ENCODE data around the gene PTTG1. TPM values are rescaled to one million over a fixed set of nuclear protein-coding genes. Genes with fewer than 3 reads are reported as not detected.
A peak's percentile ranks its signal among the peaks of the same experiment; 100 is the strongest.

PTTG1 gene
- total RNA-seq, 2 experiments from 2014 or later, result 15.1 to 17.6 TPM

- Mint-ChIP-seq H3K36me3 (ENCODE audit: low read depth) (peaks cover 42% of the 10 kb centered on the region), H3K4me1 (ENCODE audit: low read depth) (peaks cover 85% of the 10 kb centered on the region), H3K9me3 (no peaks in the 10 kb centered on the region), H3K27ac (peak within 1 kb of the TSS; percentile 92), H3K4me3 (peak within 1 kb of the TSS; percentile 98), H3K27me3 (no peaks in the 10 kb centered on the region)
- no peaks in the 10 kb centered on the region for H3K27me3 ChIP-seq (ENCODE audit: control insufficient read depth in 1 of 2, insufficient read depth in 2 of 2, low read length in 2 of 2)
- no peaks in the 10 kb centered on the region for H3K9me3 ChIP-seq (ENCODE audit: control insufficient read depth in 1 of 2, insufficient read depth in 1 of 2, low read length in 2 of 2)
- TF ChIP-seq CTCF (IDR thresholded peaks at IDR 0.05), result no peak
- ChIA-PET POLR2A (interaction anchor here (0.6 to 3.7 kb wide), 17 partner anchors 12 to 409 kb away, joined by 3 to 32 read pairs (median 4); partner anchors contain the start of genes FAM200C, PWWP2A and TTC1), CTCF (interaction anchor here (0.6 to 8.2 kb wide), 6 partner anchors 17 to 431 kb away, joined by 3 to 114 read pairs (median 3); no protein-coding TSS in a partner anchor)
- ATAC-seq (ENCODE audit: poor library complexity) (peak; percentile 79), DNase-seq (peak; percentile 86 to 96 (median 90))
- intact Hi-C loops (cut with DNase I, micrococcal nuclease), result loop anchor here (2.0 to 10.0 kb wide), 4 partner anchors 16 to 1154 kb away; partner anchors contain the start of genes PWWP2A (in 1 of the 2), TTC1 (in 1 of the 2) and UBLCP1 (in 1 of the 2)
- peak within 1 kb of the TSS; percentile 94 for H3K4me3 ChIP-seq (ENCODE audit: low read length)
- peaks cover 16% of the 10 kb centered on the region for H3K36me3 ChIP-seq (ENCODE audit: insufficient read depth, low read length)
- H3K27ac ChIP-seq (ENCODE audit: low read depth in 1 of 2, low read length in 2 of 2), result peak within 1 kb of the TSS; percentile 88 to 91
- H3K4me1 ChIP-seq (ENCODE audit: insufficient read depth, low read length), result peaks cover 33% of the 10 kb centered on the region
Measured at GRCh38 chr5:160418561-160419457, 2.8 kb upstream of the PTTG1 start, which contains the start of gene SLU7. SLU7 (minus strand) TSS chr5:160419081; CDS start chr5:160415294, 3,787 bp downstream.

- Mint-ChIP-seq H3K27me3 (no peaks in the 10 kb centered on the region), H3K9me3 (no peaks in the 10 kb centered on the region), H3K36me3 (ENCODE audit: low read depth) (peaks cover 40% of the 10 kb centered on the region), H3K27ac (peak overlapping the region; percentile 92), H3K4me3 (peak overlapping the region; percentile 98), H3K4me1 (ENCODE audit: low read depth) (peaks cover 93% of the 10 kb centered on the region)
- ATAC-seq (ENCODE audit: poor library complexity) (no peak), DNase-seq (peak in 1 of 14 experiments; percentile 56)
- TF ChIP-seq CTCF (IDR thresholded peaks at IDR 0.05), result no peak
- intact Hi-C loops (cut with DNase I, micrococcal nuclease), result loop anchor here (2.0 to 10.0 kb wide), 7 partner anchors 17 to 1155 kb away; partner anchors contain the start of genes PWWP2A (in 1 of the 2), TTC1 (in 1 of the 2) and UBLCP1 (in 1 of the 2)
- Histone ChIP-seq H3K27me3 (ENCODE audit: control insufficient read depth in 1 of 2, insufficient read depth in 2 of 2, low read length in 2 of 2) (no peaks in the 10 kb centered on the region), H3K4me3 (ENCODE audit: low read length) (peak overlapping the region; percentile 94), H3K36me3 (ENCODE audit: insufficient read depth, low read length) (peaks cover 8% of the 10 kb centered on the region), H3K9me3 (ENCODE audit: control insufficient read depth in 1 of 2, insufficient read depth in 1 of 2, low read length in 2 of 2) (no peaks in the 10 kb centered on the region), H3K4me1 (ENCODE audit: insufficient read depth, low read length) (peaks cover 33% of the 10 kb centered on the region), H3K27ac (ENCODE audit: low read depth in 1 of 2, low read length in 2 of 2) (peak overlapping the region; percentile 88 to 91)
- POLR2A ChIA-PET, result interaction anchor here (0.6 to 3.7 kb wide), 11 partner anchors 11 to 410 kb away, joined by 3 to 32 read pairs (median 4); partner anchors contain the start of genes FAM200C, PWWP2A and TTC1
- CTCF ChIA-PET, result interaction anchor here (1.0 to 8.2 kb wide), 5 partner anchors 18 to 432 kb away, joined by 3 to 114 read pairs (median 3); no protein-coding TSS in a partner anchor
Measured at GRCh38 chr5:160419458-160420330, 2.0 kb upstream of the PTTG1 start.

GRCh38 chr5:160420331-160420610 is 1.4 kb upstream of the PTTG1 start:
- H3K9me3 ChIP-seq (ENCODE audit: control insufficient read depth in 1 of 2, insufficient read depth in 1 of 2, low read length in 2 of 2), result no peaks in the 10 kb centered on the region
- no peaks in the 10 kb centered on the region for H3K9me3 Mint-ChIP-seq
- intact Hi-C loops (cut with DNase I, micrococcal nuclease), result loop anchor here (5.0 kb wide), 3 partner anchors 47 to 298 kb away; no protein-coding TSS in a partner anchor
- no peak overlapping the region for H3K27ac ChIP-seq (ENCODE audit: low read depth in 1 of 2, low read length in 2 of 2)
- H3K4me1 ChIP-seq (ENCODE audit: insufficient read depth, low read length), result peaks cover 35% of the 10 kb centered on the region
- TF ChIP-seq CTCF (IDR thresholded peaks at IDR 0.05), result no peak
- peaks cover 34% of the 10 kb centered on the region for H3K36me3 Mint-ChIP-seq (ENCODE audit: low read depth)
- ATAC-seq (ENCODE audit: poor library complexity) (no peak), DNase-seq (no peak)
- H3K27me3 Mint-ChIP-seq, result no peaks in the 10 kb centered on the region
- no peak overlapping the region for H3K4me3 ChIP-seq (ENCODE audit: low read length)
- CTCF ChIA-PET, result interaction anchor here (8.2 kb wide), 1 partner anchor 18 kb away, joined by 114 read pairs; no protein-coding TSS in a partner anchor
- H3K27ac Mint-ChIP-seq, result peak overlapping the region; percentile 92
- peak overlapping the region; percentile 98 for H3K4me3 Mint-ChIP-seq
- H3K4me1 Mint-ChIP-seq (ENCODE audit: low read depth), result peaks cover 95% of the 10 kb centered on the region
- peaks cover 3% of the 10 kb centered on the region for H3K36me3 ChIP-seq (ENCODE audit: insufficient read depth, low read length)
- H3K27me3 ChIP-seq (ENCODE audit: control insufficient read depth in 1 of 2, insufficient read depth in 2 of 2, low read length in 2 of 2), result no peaks in the 10 kb centered on the region
- POLR2A ChIA-PET, result interaction anchor here (3.7 kb wide), 1 partner anchor 18 kb away, joined by 32 read pairs; no protein-coding TSS in a partner anchor

Data from CD4-positive, alpha-beta T cell (primary cell).